ENCODE data around the gene PCBP3.
"Not testable (repeated sequence)": the region's sequence is repeated elsewhere in the genome, so short reads cannot be mapped to it uniquely, and the experiment has no call there.

PCBP3 gene

DNA sequence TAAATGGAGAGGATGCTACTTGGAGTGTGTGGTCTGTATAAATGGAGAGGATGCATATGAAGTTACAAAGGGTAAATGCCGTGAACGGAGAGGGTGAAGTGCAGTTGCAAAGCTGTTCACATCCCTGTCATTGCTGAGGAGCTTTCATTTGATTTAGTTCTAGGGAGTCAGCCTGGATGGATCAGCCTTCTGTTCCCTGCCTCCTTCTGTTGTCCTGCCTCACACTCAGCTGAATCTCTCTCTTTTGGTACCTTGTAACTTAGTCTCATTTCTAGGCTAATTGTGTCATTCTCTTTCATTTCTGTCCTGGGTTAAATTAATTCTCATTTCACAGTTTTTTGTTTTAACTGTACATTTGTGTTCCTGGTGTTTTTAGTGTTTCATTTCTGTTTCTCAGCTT is 204.8 kb downstream of the PCBP3 start:
- no peak for DNase-seq (ENCODE audit: low read depth)
- no peak overlapping the region for H3K4me3 ChIP-seq (ENCODE audit: low read length)
- TF ChIP-seq, protein P1, sequence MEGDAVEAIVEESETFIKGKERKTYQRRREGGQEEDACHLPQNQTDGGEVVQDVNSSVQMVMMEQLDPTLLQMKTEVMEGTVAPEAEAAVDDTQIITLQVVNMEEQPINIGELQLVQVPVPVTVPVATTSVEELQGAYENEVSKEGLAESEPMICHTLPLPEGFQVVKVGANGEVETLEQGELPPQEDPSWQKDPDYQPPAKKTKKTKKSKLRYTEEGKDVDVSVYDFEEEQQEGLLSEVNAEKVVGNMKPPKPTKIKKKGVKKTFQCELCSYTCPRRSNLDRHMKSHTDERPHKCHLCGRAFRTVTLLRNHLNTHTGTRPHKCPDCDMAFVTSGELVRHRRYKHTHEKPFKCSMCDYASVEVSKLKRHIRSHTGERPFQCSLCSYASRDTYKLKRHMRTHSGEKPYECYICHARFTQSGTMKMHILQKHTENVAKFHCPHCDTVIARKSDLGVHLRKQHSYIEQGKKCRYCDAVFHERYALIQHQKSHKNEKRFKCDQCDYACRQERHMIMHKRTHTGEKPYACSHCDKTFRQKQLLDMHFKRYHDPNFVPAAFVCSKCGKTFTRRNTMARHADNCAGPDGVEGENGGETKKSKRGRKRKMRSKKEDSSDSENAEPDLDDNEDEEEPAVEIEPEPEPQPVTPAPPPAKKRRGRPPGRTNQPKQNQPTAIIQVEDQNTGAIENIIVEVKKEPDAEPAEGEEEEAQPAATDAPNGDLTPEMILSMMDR (conservative IDR thresholded peaks at IDR 0.05; ENCODE audit: low read depth, low read length): no peak

DNA sequence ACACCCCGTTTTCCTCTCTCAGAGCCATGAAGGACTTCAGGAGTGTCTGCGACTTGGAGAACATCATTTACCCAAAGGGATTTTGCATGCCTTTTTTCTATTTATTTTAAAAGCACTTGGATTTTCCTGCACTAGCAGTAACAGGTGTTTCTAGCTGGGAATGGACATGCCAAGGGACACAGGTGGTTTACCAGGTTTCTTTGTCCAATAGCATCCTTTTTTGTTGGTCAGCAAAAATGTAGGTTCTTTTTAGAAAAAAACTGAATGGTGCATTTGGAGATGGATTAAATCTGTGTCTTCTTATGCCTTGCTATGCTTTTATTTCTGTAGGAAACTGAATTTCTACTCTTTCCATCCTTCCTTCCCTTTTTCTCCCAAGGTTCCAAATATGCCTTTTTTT is 205.3 kb downstream of the PCBP3 start:
- TF ChIP-seq, protein P1 (conservative IDR thresholded peaks at IDR 0.05; ENCODE audit: low read depth, low read length): no peak
- DNase-seq (ENCODE audit: low read depth): no peak

DNA sequence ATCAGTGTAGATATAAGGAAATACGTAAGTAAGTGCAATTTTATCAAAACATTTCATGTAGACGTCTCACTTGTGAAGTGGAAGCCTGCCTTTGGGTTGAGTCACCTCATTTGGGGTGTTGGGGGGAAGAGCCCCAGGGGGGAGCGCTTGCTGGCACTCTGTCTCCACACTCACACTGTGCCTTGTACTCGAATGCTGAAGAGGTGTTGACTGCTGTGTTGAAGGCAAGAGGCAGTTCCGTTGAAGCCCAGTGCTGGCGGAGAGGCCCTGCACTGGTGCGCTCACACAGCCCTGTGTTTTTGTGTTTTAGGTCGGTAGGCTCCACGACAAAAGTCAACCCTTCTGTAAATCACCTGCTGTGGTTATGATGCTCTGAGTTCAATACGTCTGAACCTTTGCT is 206.1 kb downstream of the PCBP3 start:
- no peak for DNase-seq (ENCODE audit: low read depth)
- no peak overlapping the region for H3K4me3 ChIP-seq (ENCODE audit: low read length)
- TF ChIP-seq, protein P1 (conservative IDR thresholded peaks at IDR 0.05; ENCODE audit: low read depth, low read length): no peak

More for the DNA sequence above, 205.3 kb downstream of the PCBP3 start:
- no peak overlapping the region for H3K4me3 ChIP-seq (ENCODE audit: low read length)

DNA sequence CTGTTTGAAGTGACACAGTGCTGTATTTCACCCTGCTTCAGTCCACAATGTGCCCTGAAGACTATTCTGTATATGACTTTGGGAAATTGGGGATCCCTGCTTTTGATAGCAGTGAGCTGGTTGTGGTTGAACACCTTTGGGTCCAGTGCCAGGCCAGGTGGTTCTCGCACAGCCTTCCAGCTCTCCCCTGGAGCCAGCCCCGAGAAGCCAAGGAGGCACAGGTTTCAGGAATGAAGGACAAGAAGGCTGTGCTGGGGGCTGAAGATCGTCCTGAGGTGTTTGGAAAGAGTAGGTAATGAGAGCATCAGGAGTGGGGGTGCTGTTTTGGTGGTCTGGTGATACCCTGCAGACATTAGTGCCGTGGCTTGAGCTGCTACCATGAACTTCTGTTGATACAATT is 206.7 kb downstream of the PCBP3 start:
- TF ChIP-seq, protein P1 (conservative IDR thresholded peaks at IDR 0.05; ENCODE audit: low read depth, low read length): no peak
- no peak for DNase-seq (ENCODE audit: low read depth)
- no peak overlapping the region for H3K4me3 ChIP-seq (ENCODE audit: low read length)

DNA sequence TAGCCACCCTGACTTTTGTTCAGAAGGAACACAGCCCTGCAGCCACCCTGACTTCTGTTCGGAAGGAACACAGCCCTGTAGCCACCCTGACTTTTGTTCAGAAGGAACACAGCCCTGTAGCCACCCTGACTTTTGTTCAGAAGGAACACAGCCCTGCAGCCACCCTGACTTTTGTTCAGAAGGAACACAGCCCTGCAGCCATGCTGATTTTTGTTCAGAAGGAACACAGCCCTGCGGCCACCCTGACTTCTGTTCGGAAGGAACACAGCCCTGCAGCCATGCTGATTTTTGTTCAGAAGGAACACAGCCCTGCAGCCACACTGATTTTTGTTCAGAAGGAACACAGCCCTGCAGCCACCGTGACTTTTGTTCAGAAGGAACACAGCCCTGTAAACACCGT is 208.9 kb downstream of the PCBP3 start:
- DNase-seq (ENCODE audit: low read depth); H3K4me3 ChIP-seq (ENCODE audit: low read length): not testable (repeated sequence)

DNA sequence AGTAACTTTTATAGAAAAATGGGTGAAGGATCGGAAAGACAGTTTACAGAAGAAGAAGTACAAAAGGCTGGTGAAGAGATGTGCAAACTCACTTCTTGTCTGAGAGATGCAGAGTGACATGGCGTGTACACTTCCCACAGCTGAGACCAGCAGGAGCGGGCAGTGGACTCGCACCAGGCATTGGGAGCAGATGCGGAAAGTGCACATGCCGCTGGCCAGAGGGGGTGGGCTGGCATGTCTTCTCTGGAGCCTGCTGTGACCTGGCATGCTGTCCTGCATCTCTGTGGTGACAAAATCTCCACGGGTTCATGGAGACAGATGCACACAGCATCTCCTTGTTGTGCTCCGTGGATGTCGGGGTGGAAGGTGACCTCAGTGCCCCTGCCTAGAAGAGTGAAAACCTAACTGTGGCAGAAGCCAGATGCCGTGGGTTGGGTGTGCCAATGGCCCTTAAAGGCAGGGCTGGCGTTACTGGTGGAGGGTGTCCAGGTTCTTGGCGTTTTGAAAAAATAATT is 209.4 kb downstream of the PCBP3 start:
- TF ChIP-seq, protein P1 (conservative IDR thresholded peaks at IDR 0.05; ENCODE audit: low read depth, low read length): no peak
- no peak overlapping the region for H3K4me3 ChIP-seq (ENCODE audit: low read length)
- DNase-seq (ENCODE audit: low read depth): no peak

DNA sequence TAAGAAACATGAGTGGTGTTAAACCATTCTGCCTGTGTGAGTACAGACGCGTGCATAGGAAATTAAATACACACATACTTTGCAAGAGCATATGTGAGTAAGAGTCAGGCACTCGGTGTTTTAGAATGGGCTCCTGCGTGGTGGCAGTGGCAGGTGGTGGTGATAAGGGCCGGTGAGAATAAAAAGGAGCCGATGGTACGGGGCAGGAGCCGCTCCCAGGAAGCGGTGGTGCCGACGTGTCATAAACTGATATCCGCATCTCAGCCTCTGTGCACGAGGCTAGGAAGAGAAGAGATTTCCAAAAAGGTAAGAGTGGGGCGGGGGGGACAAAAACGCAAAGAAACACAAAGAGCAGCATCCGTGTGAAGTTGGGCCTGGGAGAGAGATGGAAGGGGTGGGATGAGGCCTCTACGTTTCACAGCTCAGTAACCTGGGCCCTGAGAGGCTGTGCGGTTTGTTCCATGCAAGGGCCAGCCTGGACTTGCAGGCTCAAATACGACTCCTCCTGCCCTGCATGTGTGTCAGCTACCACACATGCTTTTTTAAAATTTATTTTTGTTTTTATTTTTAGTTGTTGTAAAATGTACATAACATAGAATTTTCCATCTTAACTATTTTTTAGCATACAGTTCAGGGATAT is 210.3 kb downstream of the PCBP3 start:
- no peak for DNase-seq (ENCODE audit: low read depth)
- H3K4me3 ChIP-seq (ENCODE audit: low read length): no peak overlapping the region
- TF ChIP-seq, protein P1 (conservative IDR thresholded peaks at IDR 0.05; ENCODE audit: low read depth, low read length): no peak

Data from retinal pigment epithelial cell (primary cell).